Measurements from ENCODE around the gene MCF2L. TPM values are rescaled to one million over a fixed set of nuclear protein-coding genes. Genes with fewer than 3 reads are reported as not detected.

The MCF2L gene
- polyA plus RNA-seq, 1 donor from 2014 or later = 88.0 TPM

DNA sequence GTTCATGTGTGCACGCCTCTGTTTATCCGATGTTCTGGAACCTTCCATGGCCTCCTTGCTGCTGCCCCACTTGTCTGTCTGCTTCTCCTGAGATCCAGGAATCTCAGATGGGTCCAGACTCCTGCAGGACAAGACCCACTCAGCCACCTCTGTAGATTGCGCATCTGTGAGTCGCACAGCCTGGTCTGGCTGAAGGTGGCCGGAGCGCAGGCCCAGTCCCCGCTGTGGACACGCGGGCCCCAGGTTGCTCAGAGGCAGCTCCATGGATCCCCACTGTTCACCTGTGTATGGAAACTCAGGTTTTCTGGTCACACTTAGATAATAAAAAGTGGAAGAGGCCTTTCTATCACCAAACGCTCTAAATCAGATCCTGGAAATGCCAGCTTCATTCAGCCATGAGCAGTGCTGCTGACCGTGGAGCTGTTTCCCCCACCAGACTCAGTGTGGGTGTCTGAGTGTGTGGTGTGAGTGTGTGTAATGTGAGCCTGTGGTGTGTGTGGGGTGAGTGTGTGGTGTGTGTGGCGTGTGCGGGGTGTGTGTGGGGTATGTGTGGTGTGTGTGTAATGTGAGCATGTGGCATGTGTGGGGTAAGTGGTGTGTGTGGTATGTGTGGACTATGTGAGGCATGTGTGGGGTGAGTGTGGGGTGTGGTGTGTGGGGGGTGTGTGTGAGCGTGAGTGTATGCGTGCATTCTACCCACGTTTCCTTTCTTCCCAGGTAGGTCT lies 59.5 kb downstream of the MCF2L start:
- Histone ChIP-seq H4K20me1 (ENCODE audit: insufficient read depth) (no peaks in the 10 kb centered on the region), H3K27me3 (ENCODE audit: insufficient read depth, low read depth, low read length) (no peaks in the 10 kb centered on the region), H3K9me2 (ENCODE audit: insufficient read depth, low read length) (no peaks in the 10 kb centered on the region), H2AFZ (ENCODE audit: low read depth, low read length) (no peak overlapping the region), H3K9ac (ENCODE audit: low read length) (no peak overlapping the region), H3K36me3 (ENCODE audit: insufficient read depth, low read length) (no peaks in the 10 kb centered on the region), H3K9me3 (ENCODE audit: low read length) (no peaks in the 10 kb centered on the region), H3K4me3 (ENCODE audit: low read length) (no peak overlapping the region), H3K79me2 (replicated peaks; ENCODE audit: insufficient read depth, low read length) (no peaks in the 10 kb centered on the region), H3F3A (ENCODE audit: insufficient read depth, low read length, poor library complexity, severe bottlenecking) (no peaks in the 10 kb centered on the region), H3K4me2 (ENCODE audit: low read length) (no peak overlapping the region), H3K27ac (ENCODE audit: low read length) (no peak overlapping the region)
- TF ChIP-seq EP300 (conservative IDR thresholded peaks at IDR 0.05; ENCODE audit: poor library complexity, severe bottlenecking) (no peak), REST (IDR thresholded peaks at IDR 0.05; ENCODE audit: borderline replicate concordance) (no peak), RAD21 (conservative IDR thresholded peaks at IDR 0.05) (no peak), MXI1 (conservative IDR thresholded peaks at IDR 0.05; ENCODE audit: poor library complexity, severe bottlenecking) (no peak), POLR2AphosphoS5 (IDR thresholded peaks at IDR 0.05) (no peak), SMC3 (conservative IDR thresholded peaks at IDR 0.05; ENCODE audit: poor library complexity) (no peak), TAF1 (IDR thresholded peaks at IDR 0.05; ENCODE audit: low read depth) (no peak), CTCF (IDR thresholded peaks at IDR 0.05; ENCODE audit: poor library complexity, severe bottlenecking) (no peak), EZH2 (IDR thresholded peaks at IDR 0.05; ENCODE audit: borderline replicate concordance, insufficient read depth, low read length, poor library complexity, severe bottlenecking) (no peak)

DNA sequence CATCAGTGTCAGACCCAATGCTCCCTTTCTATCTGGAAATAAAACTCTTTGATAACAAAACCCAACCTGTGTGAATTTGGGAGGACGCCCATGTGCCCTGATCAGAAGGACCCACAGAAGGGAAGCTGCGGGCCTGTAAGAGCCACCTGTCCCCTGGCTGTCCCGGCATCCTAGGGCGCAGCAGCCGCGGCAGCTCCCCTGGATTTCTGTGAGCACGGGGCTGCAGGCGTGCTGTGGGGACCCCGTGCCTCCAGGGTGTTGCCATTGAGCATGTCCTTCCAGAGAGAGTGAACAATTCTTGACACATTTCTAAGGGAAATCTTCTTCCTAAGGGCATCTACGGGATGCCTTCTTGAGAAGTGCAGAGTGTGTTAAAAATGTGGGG lies 60.0 kb downstream of the MCF2L start:
- TF ChIP-seq CTCF (IDR thresholded peaks at IDR 0.05; ENCODE audit: poor library complexity, severe bottlenecking) (no peak), MXI1 (conservative IDR thresholded peaks at IDR 0.05; ENCODE audit: poor library complexity, severe bottlenecking) (no peak)
- H3K9me3 ChIP-seq (ENCODE audit: low read length) = no peaks in the 10 kb centered on the region
- no peaks in the 10 kb centered on the region for H4K20me1 ChIP-seq (ENCODE audit: insufficient read depth)
- H3K9ac ChIP-seq (ENCODE audit: low read length) = no peak overlapping the region
- no peak overlapping the region for H2AFZ ChIP-seq (ENCODE audit: low read depth, low read length)
- no peak overlapping the region for H3K4me3 ChIP-seq (ENCODE audit: low read length)
- H3K79me2 ChIP-seq (replicated peaks; ENCODE audit: insufficient read depth, low read length) = no peaks in the 10 kb centered on the region
- no peaks in the 10 kb centered on the region for H3K9me2 ChIP-seq (ENCODE audit: insufficient read depth, low read length)
- no peak overlapping the region for H3K27ac ChIP-seq (ENCODE audit: low read length)
- no peak overlapping the region for H3K4me2 ChIP-seq (ENCODE audit: low read length)
- H3K27me3 ChIP-seq (ENCODE audit: insufficient read depth, low read depth, low read length) = no peaks in the 10 kb centered on the region
- no peaks in the 10 kb centered on the region for H3F3A ChIP-seq (ENCODE audit: insufficient read depth, low read length, poor library complexity, severe bottlenecking)
- no peaks in the 10 kb centered on the region for H3K36me3 ChIP-seq (ENCODE audit: insufficient read depth, low read length)

Data from neural cell (in vitro differentiated cells).